MM.1S (cell line): Measurements from ENCODE around the gene RLBP1.
A peak's percentile ranks its signal among the peaks of the same experiment; 100 is the strongest.
"Not testable (repeated sequence)": the region's sequence is repeated elsewhere in the genome, so short reads cannot be mapped to it uniquely, and the experiment has no call there.

Source experiments
- DNase-seq: peaks from one replicate; pipeline ENCODE4 v3.0.0-alpha.2; 2015
- H2AFZ ChIP-seq: fragments of 300-600 bp; sonication (generic); 2 replicates; pipeline ENCODE4 v1.6.0; 2016; ENCODE audit warnings: antibody characterized with exemption, low read length
- H3F3A ChIP-seq: fragments of 300-600 bp; sonication (generic); 2 replicates; pipeline ENCODE4 v1.6.1; 2016; ENCODE audit warnings: mild to moderate bottlenecking, antibody characterized with exemption, low read length, moderate library complexity, mixed read lengths; ENCODE audit not compliant: insufficient read depth
- H3K27ac ChIP-seq: fragments of 300-600 bp; sonication (generic); 2 replicates; pipeline ENCODE4 v1.5.1; 2016; ENCODE audit warnings: mild to moderate bottlenecking, low read length
- H3K27me3 ChIP-seq: fragments of 300-600 bp; sonication (generic); replicated peaks from 2 replicates; pipeline ENCODE4 v1.6.0; 2016; ENCODE audit warnings: low read length; ENCODE audit not compliant: insufficient read depth
- H3K36me3 ChIP-seq: fragments of 300-600 bp; sonication (generic); replicated peaks from 2 replicates; pipeline ENCODE4 v1.6.1; 2016; ENCODE audit warnings: mild to moderate bottlenecking, low read length, mixed read lengths; ENCODE audit not compliant: insufficient read depth
- H3K4me1 ChIP-seq: fragments of 300-600 bp; sonication (generic); 2 replicates; pipeline ENCODE4 v1.6.1; 2016; ENCODE audit warnings: low read length, mixed read lengths
- H3K4me2 ChIP-seq: fragments of 300-600 bp; sonication (generic); 2 replicates; pipeline ENCODE4 v1.6.0; 2016; ENCODE audit warnings: low read depth, low read length
- H3K4me3 ChIP-seq: fragments of 300-600 bp; sonication (generic); 2 replicates; pipeline ENCODE4 v1.5.1; 2016; ENCODE audit warnings: low read length, mixed read lengths
- H3K79me2 ChIP-seq: fragments of 300-600 bp; sonication (generic); 2 replicates; pipeline ENCODE4 v1.6.1; 2016; ENCODE audit warnings: mixed run types, low read length, mixed read lengths
- H3K9ac ChIP-seq: fragments of 300-600 bp; sonication (generic); 2 replicates; pipeline ENCODE4 v1.6.1; 2016; ENCODE audit warnings: low read length, mixed read lengths
- H3K9me2 ChIP-seq: fragments of 300-600 bp; sonication (generic); replicated peaks from 2 replicates; pipeline ENCODE4 v1.6.1; 2016; ENCODE audit warnings: mild to moderate bottlenecking, low read length, mixed read lengths; ENCODE audit not compliant: insufficient read depth
- H3K9me3 ChIP-seq: fragments of 300-600 bp; sonication (generic); replicated peaks from 2 replicates; pipeline ENCODE4 v1.6.1; 2016; ENCODE audit warnings: mild to moderate bottlenecking, low read length, mixed read lengths; ENCODE audit not compliant: insufficient read depth
- H4K20me1 ChIP-seq: fragments of 300-600 bp; sonication (generic); 2 replicates; pipeline ENCODE4 v1.6.1; 2016; ENCODE audit warnings: mild to moderate bottlenecking, low read length, moderate library complexity, mixed read lengths; ENCODE audit not compliant: insufficient read depth
- EZH2 ChIP-seq: fragments of 300-600 bp; sonication (generic); optimal IDR thresholded peaks from 2 replicates; pipeline ENCODE3; 2017; ENCODE audit warnings: low read depth, mild to moderate bottlenecking, antibody characterized with exemption, low read length, mixed read lengths
- EZH2phosphoT487 ChIP-seq: fragments of 300-600 bp; sonication (generic); IDR thresholded peaks from 2 replicates; pipeline ENCODE4 v1.6.1; 2018; ENCODE audit warnings: antibody characterized with exemption, low read length
- TF ChIP-seq, protein P1 (sequence below): fragments of 300-600 bp; sonication (generic); IDR thresholded peaks from 2 replicates; pipeline ENCODE4 v1.5.1; 2016; ENCODE audit warnings: antibody characterized with exemption, low read length, mixed read lengths

Gene RLBP1

DNA sequence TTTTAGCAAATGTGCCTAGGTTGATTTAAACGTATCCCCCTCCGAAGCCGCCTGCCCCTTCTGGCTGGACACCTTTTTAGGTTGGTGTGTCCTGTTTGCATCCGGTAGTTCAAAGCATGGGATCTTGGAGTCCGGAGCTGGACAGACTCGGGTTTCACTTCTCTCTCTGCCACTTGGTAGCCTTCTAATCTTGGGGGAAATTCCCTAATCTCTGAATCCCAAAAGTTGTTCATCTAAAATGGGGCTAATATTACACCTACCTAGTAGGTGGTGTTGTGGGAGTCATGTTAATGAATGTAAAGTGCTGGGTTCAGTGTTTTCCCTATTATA is 23.2 kb upstream of the RLBP1 start:
- Histone ChIP-seq H3K9me3 (no peaks in the 10 kb centered on the region), H3K4me2 (peak overlapping the region; percentile 99), H3K9me2 (no peaks in the 10 kb centered on the region), H3K27ac (peak overlapping the region; percentile 76), H3K4me3 (peak overlapping the region; percentile 93), H3K4me1 (peaks cover 15% of the 10 kb centered on the region), H3K36me3 (peaks cover 12% of the 10 kb centered on the region), H3F3A (peaks cover 9% of the 10 kb centered on the region), H3K27me3 (no peaks in the 10 kb centered on the region), H3K9ac (peak overlapping the region; percentile 88), H2AFZ (peak overlapping the region; percentile 95), H3K79me2 (peaks cover 53% of the 10 kb centered on the region), H4K20me1 (no peaks in the 10 kb centered on the region)
- peak; percentile 40 for DNase-seq
- TF ChIP-seq, protein P1, sequence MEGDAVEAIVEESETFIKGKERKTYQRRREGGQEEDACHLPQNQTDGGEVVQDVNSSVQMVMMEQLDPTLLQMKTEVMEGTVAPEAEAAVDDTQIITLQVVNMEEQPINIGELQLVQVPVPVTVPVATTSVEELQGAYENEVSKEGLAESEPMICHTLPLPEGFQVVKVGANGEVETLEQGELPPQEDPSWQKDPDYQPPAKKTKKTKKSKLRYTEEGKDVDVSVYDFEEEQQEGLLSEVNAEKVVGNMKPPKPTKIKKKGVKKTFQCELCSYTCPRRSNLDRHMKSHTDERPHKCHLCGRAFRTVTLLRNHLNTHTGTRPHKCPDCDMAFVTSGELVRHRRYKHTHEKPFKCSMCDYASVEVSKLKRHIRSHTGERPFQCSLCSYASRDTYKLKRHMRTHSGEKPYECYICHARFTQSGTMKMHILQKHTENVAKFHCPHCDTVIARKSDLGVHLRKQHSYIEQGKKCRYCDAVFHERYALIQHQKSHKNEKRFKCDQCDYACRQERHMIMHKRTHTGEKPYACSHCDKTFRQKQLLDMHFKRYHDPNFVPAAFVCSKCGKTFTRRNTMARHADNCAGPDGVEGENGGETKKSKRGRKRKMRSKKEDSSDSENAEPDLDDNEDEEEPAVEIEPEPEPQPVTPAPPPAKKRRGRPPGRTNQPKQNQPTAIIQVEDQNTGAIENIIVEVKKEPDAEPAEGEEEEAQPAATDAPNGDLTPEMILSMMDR: no peak
- TF ChIP-seq EZH2phosphoT487 (no peak), EZH2 (no peak)

DNA sequence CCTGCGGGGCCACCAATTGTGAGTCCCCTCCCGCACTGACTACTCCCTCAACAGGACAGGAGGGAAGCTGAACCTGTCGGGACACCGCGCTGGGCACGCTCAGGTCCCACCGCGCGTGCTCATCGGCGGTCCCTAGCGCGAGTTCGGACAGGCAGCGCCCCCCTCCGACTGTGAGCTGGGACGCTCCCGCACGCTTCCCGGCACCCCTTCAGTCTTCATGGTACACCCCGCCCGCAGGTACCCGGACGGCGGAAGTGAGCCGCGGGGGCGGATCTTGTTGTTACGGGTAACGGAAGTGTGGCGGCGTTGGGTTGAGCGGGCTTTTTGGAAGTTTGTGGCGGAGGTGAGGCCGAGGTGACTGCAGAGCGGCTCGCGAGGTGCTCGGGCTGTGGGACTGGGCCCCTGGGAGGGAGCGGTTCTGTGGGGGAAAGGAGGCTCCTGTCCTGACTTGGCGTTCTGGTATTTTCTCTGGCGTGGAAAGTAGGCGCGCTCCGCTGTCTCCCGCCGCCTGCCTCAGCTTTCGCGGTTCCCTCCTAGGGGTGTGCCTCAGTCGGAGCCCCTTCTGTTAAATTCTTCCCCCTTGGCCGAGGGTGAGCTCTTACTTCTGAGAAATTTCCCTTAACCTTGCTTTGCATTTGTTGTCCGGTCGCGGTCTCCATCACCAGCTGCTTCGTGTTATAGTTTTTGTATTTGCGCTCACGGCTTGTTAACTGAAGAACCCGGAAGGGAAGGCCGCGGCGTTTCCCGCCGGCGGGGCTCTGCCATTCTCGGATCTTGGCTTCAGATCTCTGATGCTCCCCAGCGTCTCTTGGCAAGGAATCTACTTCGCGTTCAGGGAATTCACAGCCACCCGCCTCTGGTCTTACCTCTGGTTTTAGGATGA is 22.6 kb upstream of the RLBP1 start, which contains the start of gene FANCI:
Gene FANCI, plus strand, starts transcription at position 289 of the 883 bp plus-strand sequence. CDS start 3,669 bp downstream, outside the sequence.
- H3K4me1 ChIP-seq: peaks cover 12% of the 10 kb centered on the region
- peak within 1 kb of the TSS; percentile 88 for H3K9ac ChIP-seq
- H3F3A ChIP-seq: peaks cover 9% of the 10 kb centered on the region
- no peaks in the 10 kb centered on the region for H4K20me1 ChIP-seq
- H2AFZ ChIP-seq: peak within 1 kb of the TSS; percentile 95
- H3K4me3 ChIP-seq: peak within 1 kb of the TSS; percentile 93
- no peaks in the 10 kb centered on the region for H3K9me2 ChIP-seq
- H3K79me2 ChIP-seq: peaks cover 47% of the 10 kb centered on the region
- peak within 1 kb of the TSS; percentile 99 for H3K4me2 ChIP-seq
- peak; percentile 97 for DNase-seq
- peak within 1 kb of the TSS; percentile 76 for H3K27ac ChIP-seq
- no peaks in the 10 kb centered on the region for H3K27me3 ChIP-seq
- TF ChIP-seq EZH2: no peak
- TF ChIP-seq, protein P1: peak; percentile 62
- no peaks in the 10 kb centered on the region for H3K9me3 ChIP-seq
- peaks cover 10% of the 10 kb centered on the region; the same call in 1 of the 2 replicates for H3K36me3 ChIP-seq

DNA sequence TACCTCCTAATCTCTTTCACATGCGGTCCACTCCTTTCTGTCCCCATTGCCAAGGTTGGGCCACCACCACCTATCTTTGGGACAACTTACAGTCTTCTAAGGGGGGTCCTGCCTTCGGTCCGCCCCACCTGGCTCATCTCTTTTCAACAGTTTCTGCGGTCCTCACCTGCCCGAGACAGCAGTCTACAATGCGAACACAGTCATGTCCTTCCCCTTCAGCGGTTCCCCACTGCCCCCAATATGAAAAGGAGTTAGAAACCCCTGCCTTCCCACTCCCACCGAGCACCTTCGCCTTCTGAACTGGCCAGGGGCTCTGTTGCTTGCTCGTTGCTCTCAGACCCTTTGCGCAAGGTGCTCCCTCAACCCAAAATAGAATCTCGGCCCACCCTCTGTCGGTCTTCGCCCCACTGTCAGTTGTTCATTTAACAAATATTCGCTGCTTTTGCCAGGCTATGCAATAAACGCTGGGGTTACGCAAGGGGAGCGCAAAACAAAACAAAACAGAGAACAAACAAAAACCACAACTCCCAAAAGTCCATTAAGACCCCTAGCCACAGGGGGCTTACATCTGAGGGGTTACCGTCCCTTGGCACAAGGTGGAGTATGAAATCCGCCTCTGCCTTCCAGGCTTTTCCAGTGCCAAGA is 21.8 kb upstream of the RLBP1 start:
- Histone ChIP-seq H3K79me2 (peaks cover 40% of the 10 kb centered on the region), H4K20me1 (no peaks in the 10 kb centered on the region), H3K4me3 (peak overlapping the region; percentile 93), H3F3A (peaks cover 9% of the 10 kb centered on the region), H3K9me2 (no peaks in the 10 kb centered on the region), H3K4me1 (peaks cover 10% of the 10 kb centered on the region; the same call in 1 of the 2 replicates), H3K9me3 (no peaks in the 10 kb centered on the region), H3K4me2 (peak overlapping the region; percentile 99), H2AFZ (peak overlapping the region; percentile 95), H3K9ac (peak overlapping the region; percentile 88), H3K27ac (peak overlapping the region; percentile 76; the same call in 1 of the 2 replicates), H3K27me3 (no peaks in the 10 kb centered on the region), H3K36me3 (peaks cover 7% of the 10 kb centered on the region; the same call in 1 of the 2 replicates)
- DNase-seq: no peak
- TF ChIP-seq, protein P1: no peak
- no peak for TF ChIP-seq EZH2
- no peak for TF ChIP-seq EZH2phosphoT487

GRCh38 chr15:89239883-89240810 is 18.8 kb upstream of the RLBP1 start:
- not testable (repeated sequence) for H3K9me3 ChIP-seq, H3K9ac ChIP-seq, H3K27ac ChIP-seq, H3K9me2 ChIP-seq, H2AFZ ChIP-seq, H3K27me3 ChIP-seq, DNase-seq, H3F3A ChIP-seq, H3K36me3 ChIP-seq, H3K4me1 ChIP-seq, H4K20me1 ChIP-seq, H3K4me2 ChIP-seq, H3K4me3 ChIP-seq
- peaks cover 11% of the 10 kb centered on the region for H3K79me2 ChIP-seq
